HG03135 (cell line): ENCODE measurements around the gene MOB1B.

Source experiments
- ATAC-seq: cut with Tn5 transposase; IDR thresholded peaks from one replicate; pipeline ENCODE4 v1.9.1; 2021; ENCODE audit warnings: mild to moderate bottlenecking, moderate library complexity; ENCODE audit not compliant: unreplicated experiment

MOB1B gene

GRCh38 chr4:70914000-70914399, 11.8 kb downstream of the MOB1B start:
- ATAC-seq = no peak

GRCh38 chr4:70914631-70915030, 12.5 kb downstream of the MOB1B start:
- ATAC-seq = no peak

GRCh38 chr4:70915036-70915815, 13.1 kb downstream of the MOB1B start:
- no peak for ATAC-seq

GRCh38 chr4:70915874-70916559, 13.8 kb downstream of the MOB1B start:
- ATAC-seq = no peak

GRCh38 chr4:70920592-70920991, 18.4 kb downstream of the MOB1B start:
- no peak for ATAC-seq

GRCh38 chr4:70925418-70925817, 23.2 kb downstream of the MOB1B start:
- no peak for ATAC-seq

- ATAC-seq = peak; percentile 75
Observed at GRCh38 chr4:70925899-70926635, 23.9 kb downstream of the MOB1B start.

GRCh38 chr4:70927502-70928137, 25.5 kb downstream of the MOB1B start:
- ATAC-seq = peak; percentile 39

- ATAC-seq = no peak
Observed at GRCh38 chr4:70930530-70931256, 28.5 kb downstream of the MOB1B start.

GRCh38 chr4:70931347-70931746, 29.2 kb downstream of the MOB1B start:
- no peak for ATAC-seq

- ATAC-seq = no peak
Observed at GRCh38 chr4:70932984-70933383, 30.8 kb downstream of the MOB1B start.

- no peak for ATAC-seq
Observed at GRCh38 chr4:70935038-70935695, 33.0 kb downstream of the MOB1B start.

- no peak for ATAC-seq
Observed at GRCh38 chr4:70936200-70936787, 34.1 kb downstream of the MOB1B start.

- ATAC-seq = no peak
Observed at GRCh38 chr4:70938086-70938485, 35.9 kb downstream of the MOB1B start.

GRCh38 chr4:70940134-70940533, 38.0 kb downstream of the MOB1B start:
- no peak for ATAC-seq

- peak; percentile 67 for ATAC-seq
Observed at GRCh38 chr4:70943114-70943513, 40.9 kb downstream of the MOB1B start.

GRCh38 chr4:70945046-70945445, 42.9 kb downstream of the MOB1B start:
- ATAC-seq = no peak

- ATAC-seq = no peak
Observed at GRCh38 chr4:70945452-70946055, 43.4 kb downstream of the MOB1B start.

- ATAC-seq = no peak
Observed at GRCh38 chr4:70946939-70947338, 44.8 kb downstream of the MOB1B start.
